HG02884 (cell line): ENCODE measurements around the gene SIRT2.
"Not testable (repeated sequence)": the region's sequence is repeated elsewhere in the genome, so short reads cannot be mapped to it uniquely, and the experiment has no call there.

Experiments
- ATAC-seq: cut with Tn5 transposase; IDR thresholded peaks from one replicate; pipeline ENCODE4 v1.9.1; 2021; ENCODE audit warnings: mild to moderate bottlenecking, moderate library complexity; ENCODE audit not compliant: unreplicated experiment

The SIRT2 gene

GRCh38 chr19:38869160-38869835 is 30.1 kb downstream of the SIRT2 start:
- no peak for ATAC-seq

DNA sequence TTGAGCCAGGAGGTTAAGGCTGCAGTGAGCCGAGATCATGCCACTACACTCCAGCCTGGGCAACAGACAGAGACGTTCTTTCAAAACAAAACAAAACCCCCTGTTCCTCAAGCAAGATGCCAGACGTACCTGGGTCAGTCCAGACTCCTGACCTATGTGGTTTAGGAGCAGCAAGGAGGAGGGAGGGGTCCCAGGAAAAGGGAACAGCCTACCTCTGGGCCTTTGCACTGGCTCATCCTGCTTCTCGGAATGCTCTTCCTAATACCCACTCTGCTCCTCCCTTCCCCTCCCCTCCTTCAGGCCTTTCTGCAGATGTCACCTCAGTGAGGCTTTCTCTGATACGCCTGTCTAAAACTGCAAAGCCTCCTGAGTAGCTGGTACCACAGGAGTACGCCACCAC is 30.9 kb downstream of the SIRT2 start:
- no peak for ATAC-seq

DNA sequence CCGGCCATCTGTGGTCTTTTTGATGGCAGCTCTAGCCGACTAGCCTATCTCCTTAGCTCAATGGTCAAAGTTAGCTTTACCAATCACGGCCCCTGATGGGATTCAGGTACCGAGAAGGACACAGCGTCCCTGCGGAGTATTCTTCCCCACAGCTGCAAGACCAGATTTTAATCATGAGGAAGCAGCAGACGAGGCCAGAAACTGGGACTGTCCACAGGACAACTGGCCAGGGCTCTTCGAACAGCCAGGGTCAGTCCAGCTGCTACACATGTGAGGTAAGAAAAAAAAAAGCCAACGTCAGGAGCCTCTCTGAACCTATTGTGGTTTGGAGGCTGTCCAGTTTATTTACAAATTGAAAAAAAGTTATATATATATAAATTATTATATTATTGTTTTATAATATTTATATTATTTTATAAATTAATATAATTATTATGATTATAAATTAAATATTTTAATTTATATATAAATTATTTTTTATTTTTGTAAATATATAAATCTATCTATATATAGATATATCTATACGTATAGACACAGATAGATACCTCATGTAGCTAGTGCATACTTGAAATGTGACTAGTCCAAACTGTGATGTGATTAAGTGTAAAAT is 32.1 kb downstream of the SIRT2 start:
- ATAC-seq, result no peak

DNA sequence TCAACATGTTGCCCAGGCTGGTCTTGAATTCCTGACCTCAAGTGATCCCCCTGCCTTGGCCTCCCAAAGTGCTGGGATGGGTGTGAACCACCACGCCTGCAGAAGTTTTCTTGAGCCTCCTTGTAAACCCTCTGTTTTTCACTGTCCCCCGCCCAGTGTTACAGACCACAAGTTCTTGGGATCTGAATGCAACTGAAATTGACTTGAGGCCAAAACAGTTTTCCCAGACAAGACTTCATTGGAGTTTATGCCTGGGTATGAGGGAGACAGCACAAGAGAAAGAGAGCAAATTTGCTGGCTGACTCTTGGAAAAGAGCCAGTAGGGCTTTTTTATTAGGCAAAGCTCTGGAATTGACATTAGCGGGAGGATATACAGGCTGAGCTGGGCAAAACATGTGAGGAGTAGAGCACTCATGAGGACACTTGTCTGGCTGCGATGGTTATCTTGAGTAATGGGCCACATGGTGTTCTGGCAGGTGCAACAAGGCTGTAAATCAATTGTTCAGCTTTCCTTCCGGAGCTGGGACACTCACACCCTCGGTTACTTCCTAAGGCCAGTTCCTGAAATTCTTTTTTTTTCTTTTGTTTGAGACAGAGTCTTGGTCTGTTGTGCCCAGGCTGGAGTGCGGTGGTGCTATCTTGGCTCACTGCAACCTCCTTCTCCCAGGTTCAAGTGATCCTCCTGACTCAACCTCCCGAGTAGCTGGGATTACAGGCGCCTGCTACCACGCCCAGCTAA is 36.9 kb downstream of the SIRT2 start:
- no peak for ATAC-seq

DNA sequence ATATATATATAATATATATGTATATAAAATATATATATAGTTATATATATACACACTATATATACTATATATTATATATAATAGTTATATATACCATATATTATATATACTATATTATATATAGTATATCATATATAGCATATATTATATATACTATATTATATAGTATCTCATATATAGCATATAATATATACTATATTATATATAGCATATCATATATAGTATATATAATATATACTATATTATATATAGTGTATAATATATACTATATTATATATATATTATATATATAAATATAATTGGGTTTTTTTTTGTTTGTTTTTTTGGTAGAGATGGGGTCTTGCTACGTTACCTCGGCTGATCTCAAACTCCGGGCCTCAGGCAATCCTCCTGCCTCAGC is 38.0 kb downstream of the SIRT2 start:
- ATAC-seq, result no peak

DNA sequence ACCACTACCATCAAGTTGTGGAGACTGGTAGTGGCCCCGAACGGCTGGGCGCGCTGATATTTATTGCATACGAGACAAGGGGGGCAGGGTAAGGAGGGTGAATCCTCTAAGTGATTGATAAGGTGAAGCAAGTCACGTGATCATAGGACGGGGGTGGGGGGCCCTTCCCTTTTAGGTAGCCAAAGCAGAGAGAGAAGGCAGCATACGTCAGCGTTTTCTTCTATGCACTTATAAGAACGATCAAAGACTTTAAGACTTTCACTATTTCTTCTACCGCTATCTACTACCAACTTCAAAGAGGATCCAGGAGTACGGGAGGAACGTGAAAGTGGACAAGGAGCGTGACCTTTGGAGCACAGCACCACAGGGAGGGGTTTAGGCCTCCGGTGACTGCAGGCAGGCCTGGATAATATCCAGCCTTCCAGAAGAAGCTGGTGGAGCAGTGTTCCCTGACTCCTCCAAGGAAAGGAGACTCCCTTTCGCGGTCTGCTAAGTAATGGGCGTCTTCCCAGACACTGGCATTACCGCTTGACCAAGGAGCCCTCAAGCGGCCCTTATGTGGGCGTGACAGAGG is 39.7 kb downstream of the SIRT2 start:
- ATAC-seq, result not testable (repeated sequence)

GRCh38 chr19:38856813-38857212 is 42.6 kb downstream of the SIRT2 start:
- ATAC-seq, result no peak

- ATAC-seq, result not testable (repeated sequence)
Measured at GRCh38 chr19:38855751-38856150, 43.7 kb downstream of the SIRT2 start.

DNA sequence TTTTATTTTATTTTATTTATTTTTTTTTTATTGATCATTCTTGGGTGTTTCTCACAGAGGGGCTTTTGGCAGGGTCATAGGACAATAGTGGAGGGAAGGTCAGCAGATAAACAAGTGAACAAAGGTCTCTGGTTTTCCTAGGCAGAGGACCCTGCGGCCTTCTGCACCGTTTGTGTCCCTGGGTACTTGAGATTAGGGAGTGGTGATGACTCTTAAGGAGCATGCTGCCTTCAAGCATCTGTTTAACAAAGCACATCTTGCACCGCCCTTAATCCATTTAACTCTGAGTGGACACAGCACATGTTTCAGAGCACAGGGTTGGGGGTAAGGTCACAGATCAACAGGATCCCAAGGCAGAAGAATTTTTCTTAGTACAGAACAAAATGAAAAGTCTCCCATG is 44.5 kb downstream of the SIRT2 start:
- not testable (repeated sequence) for ATAC-seq

DNA sequence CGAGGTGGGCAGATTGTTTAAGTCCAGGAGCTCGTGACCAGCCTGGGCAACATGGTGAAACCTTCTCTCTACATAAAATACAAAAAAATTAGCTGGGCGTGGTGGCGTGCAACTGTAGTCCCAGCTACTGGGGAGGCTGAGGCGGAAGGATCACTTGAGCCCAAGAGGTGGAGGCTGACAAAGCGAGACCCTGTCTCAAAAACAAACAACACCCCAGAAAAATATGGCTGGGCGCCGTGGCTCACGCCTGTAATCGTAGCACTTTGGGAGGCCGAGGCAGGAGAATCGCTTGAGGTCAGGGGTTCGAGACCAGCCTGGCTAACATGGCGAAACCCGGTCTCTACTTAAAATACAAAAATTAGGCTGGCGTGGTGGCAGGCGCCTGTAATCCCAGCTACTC is 46.2 kb downstream of the SIRT2 start:
- ATAC-seq, result no peak

DNA sequence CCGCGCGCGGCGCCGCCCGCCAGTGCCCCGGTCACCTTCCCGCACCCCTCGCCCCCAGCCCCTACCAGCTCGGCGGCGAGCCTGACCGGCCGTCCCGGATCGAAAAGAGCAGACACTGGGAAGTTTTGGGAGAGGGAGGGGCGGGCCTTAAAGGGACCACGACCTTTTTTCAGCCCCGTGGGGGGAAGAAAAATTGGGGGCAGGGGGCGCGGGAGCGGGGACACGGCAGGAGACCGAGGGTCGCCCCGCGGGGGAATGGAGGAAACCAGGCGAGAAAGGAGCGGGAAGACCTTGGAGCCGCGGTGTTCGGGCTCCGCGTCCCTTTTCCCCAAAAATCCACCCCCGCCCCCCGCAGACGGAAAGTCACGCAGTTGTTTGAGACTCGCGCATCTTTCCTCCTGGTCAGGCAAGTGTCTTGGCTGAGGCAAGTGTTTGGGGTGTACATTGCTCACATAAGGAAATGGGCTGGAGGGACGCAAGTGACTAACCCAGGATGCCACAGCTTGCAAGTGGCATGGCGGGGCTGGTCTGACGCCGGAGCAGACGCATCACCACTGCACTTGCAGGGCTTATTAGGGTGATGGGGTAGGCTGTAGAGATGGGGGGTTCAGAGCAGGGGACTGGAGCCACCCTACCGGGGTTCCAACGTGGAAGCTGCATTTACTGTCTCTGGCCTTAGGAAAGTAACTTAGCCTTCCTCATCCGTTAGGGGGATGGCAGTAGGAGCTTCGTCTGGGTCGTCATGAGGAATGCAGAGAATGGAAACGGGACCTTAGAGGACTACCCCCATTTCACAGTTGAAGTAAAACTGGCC is 47.0 kb downstream of the SIRT2 start:
- ATAC-seq, result no peak

DNA sequence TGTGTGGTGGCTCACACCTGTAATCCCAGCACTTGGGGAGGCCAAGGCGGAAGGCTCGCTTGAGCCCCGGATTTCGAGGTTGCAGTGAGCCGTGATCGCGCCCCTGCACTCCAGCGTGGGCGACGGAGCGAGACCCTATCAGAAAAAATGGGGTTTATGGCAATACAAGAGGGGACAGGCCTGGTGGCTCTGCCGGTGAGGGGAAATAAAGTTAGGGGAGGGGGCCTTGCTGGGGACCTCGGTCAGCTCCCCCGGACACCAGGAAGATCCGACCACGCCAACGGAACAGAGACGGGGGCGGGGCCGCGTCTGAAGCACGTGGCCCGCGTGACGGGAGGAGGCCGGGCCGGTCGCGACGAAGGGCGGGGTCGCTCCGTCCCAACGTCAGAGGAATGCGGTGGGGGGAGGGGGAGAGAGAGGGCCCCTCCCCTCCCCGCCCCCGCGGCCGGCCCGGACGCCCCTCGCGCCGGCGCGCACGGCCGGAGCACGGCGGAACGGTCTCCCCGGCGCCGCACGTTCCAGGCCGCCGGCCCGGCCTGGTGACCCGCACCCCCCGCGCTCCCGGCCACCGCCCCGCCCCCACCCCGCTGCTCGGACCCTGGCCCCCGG is 47.7 kb downstream of the SIRT2 start:
- ATAC-seq, result no peak

GRCh38 chr19:38850976-38851621 is 48.3 kb downstream of the SIRT2 start:
- no peak for ATAC-seq

GRCh38 chr19:38850436-38850975 is 48.9 kb downstream of the SIRT2 start:
- ATAC-seq, result peak; percentile 61

GRCh38 chr19:38849860-38850435 is 49.5 kb downstream of the SIRT2 start, which contains the start of gene HNRNPL:
HNRNPL (minus strand) TSS chr19:38849986; CDS start chr19:38849966, 20 bp downstream.
- ATAC-seq, result peak; percentile 49

- peak; percentile 19 for ATAC-seq
Measured at GRCh38 chr19:38849147-38849859, 50.1 kb downstream of the SIRT2 start.

DNA sequence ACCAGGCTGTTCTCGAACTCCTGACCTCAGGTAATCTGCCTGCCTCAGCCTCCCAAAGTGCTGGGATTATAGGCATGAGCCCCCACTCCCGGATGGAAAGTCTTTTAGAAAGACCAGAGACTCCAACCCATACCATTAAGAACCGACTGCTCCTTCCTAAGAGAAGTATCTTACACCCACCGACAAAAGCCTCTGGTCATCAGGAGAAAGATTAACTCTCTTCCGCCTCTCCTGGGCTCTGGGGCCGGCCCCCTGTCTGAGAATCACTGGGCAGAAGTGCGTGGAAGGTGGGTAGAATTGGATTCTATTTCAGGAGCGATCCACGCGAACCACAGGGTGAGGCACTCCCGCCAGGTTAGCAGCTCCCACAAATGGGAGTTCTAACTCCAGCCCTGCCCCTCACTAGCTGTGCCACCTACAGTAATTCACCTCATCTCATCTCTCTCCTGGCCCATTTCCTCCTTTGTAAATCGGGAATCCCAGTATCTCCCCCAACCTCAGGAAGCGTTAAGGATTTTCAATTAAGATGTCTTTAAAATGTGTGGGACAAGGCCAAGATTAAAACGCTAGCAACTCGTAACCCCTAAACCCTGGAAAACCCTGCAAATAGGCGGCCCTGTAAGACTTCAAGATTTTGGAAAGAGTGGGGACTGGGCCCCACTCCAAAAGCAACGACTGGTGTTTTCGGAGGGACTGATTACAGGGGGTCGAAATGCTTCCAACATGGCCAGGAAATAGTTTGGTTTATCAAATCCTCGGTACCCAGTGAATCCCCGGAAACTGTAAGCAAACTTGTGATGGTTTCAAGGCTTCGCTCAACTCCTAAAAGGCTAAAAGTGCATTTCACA is 50.9 kb downstream of the SIRT2 start:
- ATAC-seq, result no peak

DNA sequence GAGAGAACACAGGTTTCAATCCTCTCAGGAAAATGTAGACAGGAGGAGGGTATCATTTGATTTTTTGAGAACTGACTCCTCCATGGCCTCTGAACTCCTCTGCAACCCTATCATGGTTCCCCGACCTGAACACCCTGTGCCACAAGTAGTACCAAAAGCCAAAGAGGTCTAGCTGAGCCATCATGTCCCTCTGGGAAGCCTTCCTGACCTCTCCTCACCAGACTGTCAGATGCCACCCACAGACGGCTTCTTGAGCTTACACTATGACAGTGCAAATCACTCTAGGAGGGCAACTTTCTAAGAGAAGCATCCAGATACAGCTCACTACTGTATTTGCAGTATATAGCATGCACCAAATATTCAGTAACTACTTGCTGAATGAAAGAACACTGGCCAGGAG is 53.3 kb downstream of the SIRT2 start:
- ATAC-seq, result no peak
